GM19035 (cell line): Measurements from ENCODE around the gene MAMDC2.
A peak's percentile ranks its signal among the peaks of the same experiment; 100 is the strongest.

Experiments used
- ATAC-seq: cut with Tn5 transposase; IDR thresholded peaks from one replicate; pipeline ENCODE4 v1.9.1; 2021; ENCODE audit not compliant: unreplicated experiment

The MAMDC2 gene

GRCh38 chr9:70060883-70061507 lies 17.3 kb downstream of the MAMDC2 start:
- ATAC-seq: peak; percentile 97

- ATAC-seq: no peak
Measured at GRCh38 chr9:70061776-70062175, 18.1 kb downstream of the MAMDC2 start.

- ATAC-seq: no peak
Measured at GRCh38 chr9:70064496-70064895, 20.8 kb downstream of the MAMDC2 start.

GRCh38 chr9:70065572-70065971 lies 21.9 kb downstream of the MAMDC2 start:
- no peak for ATAC-seq

GRCh38 chr9:70066418-70066817 lies 22.8 kb downstream of the MAMDC2 start:
- no peak for ATAC-seq

- no peak for ATAC-seq
Measured at GRCh38 chr9:70066874-70067273, 23.2 kb downstream of the MAMDC2 start.

- ATAC-seq: no peak
Measured at GRCh38 chr9:70069704-70070103, 26.1 kb downstream of the MAMDC2 start.

- ATAC-seq: no peak
Measured at GRCh38 chr9:70073193-70073592, 29.5 kb downstream of the MAMDC2 start.

GRCh38 chr9:70073756-70074155 lies 30.1 kb downstream of the MAMDC2 start:
- no peak for ATAC-seq

GRCh38 chr9:70076678-70077077 lies 33.0 kb downstream of the MAMDC2 start:
- no peak for ATAC-seq

GRCh38 chr9:70079417-70080037 lies 35.9 kb downstream of the MAMDC2 start:
- ATAC-seq: no peak

- ATAC-seq: no peak
Measured at GRCh38 chr9:70080481-70081119, 37.0 kb downstream of the MAMDC2 start.

- ATAC-seq: no peak
Measured at GRCh38 chr9:70081120-70081495, 37.5 kb downstream of the MAMDC2 start.

- no peak for ATAC-seq
Measured at GRCh38 chr9:70083429-70083828, 39.8 kb downstream of the MAMDC2 start.

- ATAC-seq: no peak
Measured at GRCh38 chr9:70085241-70085640, 41.6 kb downstream of the MAMDC2 start.

- no peak for ATAC-seq
Measured at GRCh38 chr9:70091103-70091502, 47.5 kb downstream of the MAMDC2 start.

- no peak for ATAC-seq
Measured at GRCh38 chr9:70091572-70091971, 47.9 kb downstream of the MAMDC2 start.

- ATAC-seq: no peak
Measured at GRCh38 chr9:70092190-70092589, 48.5 kb downstream of the MAMDC2 start.

- ATAC-seq: no peak
Measured at GRCh38 chr9:70093095-70093494, 49.4 kb downstream of the MAMDC2 start.

- no peak for ATAC-seq
Measured at GRCh38 chr9:70093944-70094343, 50.3 kb downstream of the MAMDC2 start.

- ATAC-seq: no peak
Measured at GRCh38 chr9:70094747-70095146, 51.1 kb downstream of the MAMDC2 start.

- ATAC-seq: no peak
Measured at GRCh38 chr9:70097187-70097586, 53.5 kb downstream of the MAMDC2 start.

GRCh38 chr9:70100362-70100761 lies 56.7 kb downstream of the MAMDC2 start:
- no peak for ATAC-seq
